Gastroesophageal sphincter (tissue), 4 donors: ENCODE data around the gene SIPA1L2. TPM values are rescaled to one million over a fixed set of nuclear protein-coding genes. Genes with fewer than 3 reads are reported as not detected.

Experiments
- ATAC-seq: fragments of 150-250 bp; one replicate; pipeline ENCODE4 v1.9.1; 2016; ENCODE audit warnings: mild to moderate bottlenecking, moderate library complexity
- H3K27ac ChIP-seq, 4 donors: fragments of 200-600 bp; sonication (generic) in 3 of 4; 1 replicate in 3 of 4; 2 replicates in 1 of 4; pipeline ENCODE4 v1.5.1; 2016 to 2019
- H3K27me3 ChIP-seq: fragments of 200-600 bp; sonication (generic); one replicate; pipeline ENCODE4 v1.5.1; 2019
- H3K36me3 ChIP-seq, 2 donors: fragments of 200-600 bp; sonication (generic); one replicate each; pipeline ENCODE4 v1.5.1; 2019; ENCODE audit warnings: control low read depth in 1 of 2
- H3K4me1 ChIP-seq, 3 donors: fragments of 200-600 bp; sonication (generic); 1 replicate in 2 of 3; 2 replicates in 1 of 3; pipeline ENCODE4 v1.5.1; 2016 to 2019; ENCODE audit warnings: control low read depth in 2 of 3
- H3K4me3 ChIP-seq, 2 donors: fragments of 200-600 bp; sonication (generic); one replicate each; pipeline ENCODE4 v1.5.1; 2019; ENCODE audit warnings: mild to moderate bottlenecking in 1 of 2, moderate library complexity in 1 of 2
- H3K9me3 ChIP-seq, 3 donors: fragments of 200-600 bp; sonication (generic); one replicate each; pipeline ENCODE4 v1.5.1; 2017 to 2019; ENCODE audit warnings: control low read depth in 2 of 3
- EP300 ChIP-seq: sonication (generic); formaldehyde crosslinking; IDR thresholded peaks from one replicate; pipeline ENCODE4 v1.6.1; 2017; ENCODE audit warnings: antibody characterized with exemption, mild to moderate bottlenecking
- POLR2A ChIP-seq, 2 donors: fragments of 450-650 bp; IDR thresholded peaks; one replicate each; pipeline ENCODE4 v1.6.1; 2017; ENCODE audit warnings: antibody characterized with exemption in 2 of 2, mild to moderate bottlenecking in 2 of 2, moderate library complexity in 1 of 2
- POLR2AphosphoS5 ChIP-seq: sonication (generic); formaldehyde crosslinking; IDR thresholded peaks from one replicate; pipeline ENCODE4 v1.6.1; 2017; ENCODE audit warnings: antibody characterized with exemption
- WGBS, 2 donors: methylation state at CpG; one replicate each; pipeline ENCODE4 v1.1.5; 2018; ENCODE audit warnings: low coverage in 1 of 2; 5-methylcytosine and 5-hydroxymethylcytosine counted together
- total RNA-seq, 4 donors: library from RNA; depleted of rRNA; stranded (reverse); fragments of >200 nt; gene quantifications; one replicate each; pipeline ENCODE4 v1.1.0, GENCODE V29; 2016
- TF ChIP-seq, protein P1 (sequence below), 4 experiments: fragments of 200-600 bp in 2 of 4; fragments of 450-650 bp in 2 of 4; sonication (generic) in 1 of 4; IDR thresholded peaks; one replicate each; pipeline ENCODE4 v1.5.1; 2017 to 2019; ENCODE audit warnings: antibody characterized with exemption in 4 of 4, mild to moderate bottlenecking in 2 of 4, moderate library complexity in 2 of 4

SIPA1L2 gene
- total RNA-seq, 4 donors from 2014 or later: 29.5 to 65.2 (median 32.6) TPM

- TF ChIP-seq EP300 (no peak), POLR2A (IDR thresholded peaks at IDR 0.05) (no peak), POLR2AphosphoS5 (no peak)
- TF ChIP-seq, protein P1, sequence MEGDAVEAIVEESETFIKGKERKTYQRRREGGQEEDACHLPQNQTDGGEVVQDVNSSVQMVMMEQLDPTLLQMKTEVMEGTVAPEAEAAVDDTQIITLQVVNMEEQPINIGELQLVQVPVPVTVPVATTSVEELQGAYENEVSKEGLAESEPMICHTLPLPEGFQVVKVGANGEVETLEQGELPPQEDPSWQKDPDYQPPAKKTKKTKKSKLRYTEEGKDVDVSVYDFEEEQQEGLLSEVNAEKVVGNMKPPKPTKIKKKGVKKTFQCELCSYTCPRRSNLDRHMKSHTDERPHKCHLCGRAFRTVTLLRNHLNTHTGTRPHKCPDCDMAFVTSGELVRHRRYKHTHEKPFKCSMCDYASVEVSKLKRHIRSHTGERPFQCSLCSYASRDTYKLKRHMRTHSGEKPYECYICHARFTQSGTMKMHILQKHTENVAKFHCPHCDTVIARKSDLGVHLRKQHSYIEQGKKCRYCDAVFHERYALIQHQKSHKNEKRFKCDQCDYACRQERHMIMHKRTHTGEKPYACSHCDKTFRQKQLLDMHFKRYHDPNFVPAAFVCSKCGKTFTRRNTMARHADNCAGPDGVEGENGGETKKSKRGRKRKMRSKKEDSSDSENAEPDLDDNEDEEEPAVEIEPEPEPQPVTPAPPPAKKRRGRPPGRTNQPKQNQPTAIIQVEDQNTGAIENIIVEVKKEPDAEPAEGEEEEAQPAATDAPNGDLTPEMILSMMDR (IDR thresholded peaks at IDR 0.05): no peak
- no peak overlapping the region for H3K27ac ChIP-seq
- H3K4me3 ChIP-seq: no peak overlapping the region
- H3K4me1 ChIP-seq: peaks cover 0 to 61% (median 12%) of the 10 kb centered on the region in 3 donors
- 84 to 100% methylated on average over 1 to 12 of the region's 12 CpGs for WGBS, 2 donors
- ATAC-seq: no peak
- H3K9me3 ChIP-seq: no peaks in the 10 kb centered on the region
- no peaks in the 10 kb centered on the region for H3K27me3 ChIP-seq
- no peaks in the 10 kb centered on the region for H3K36me3 ChIP-seq
Measured at GRCh38 chr1:232594768-232595698, 34.9 kb downstream of the SIPA1L2 start.

DNA sequence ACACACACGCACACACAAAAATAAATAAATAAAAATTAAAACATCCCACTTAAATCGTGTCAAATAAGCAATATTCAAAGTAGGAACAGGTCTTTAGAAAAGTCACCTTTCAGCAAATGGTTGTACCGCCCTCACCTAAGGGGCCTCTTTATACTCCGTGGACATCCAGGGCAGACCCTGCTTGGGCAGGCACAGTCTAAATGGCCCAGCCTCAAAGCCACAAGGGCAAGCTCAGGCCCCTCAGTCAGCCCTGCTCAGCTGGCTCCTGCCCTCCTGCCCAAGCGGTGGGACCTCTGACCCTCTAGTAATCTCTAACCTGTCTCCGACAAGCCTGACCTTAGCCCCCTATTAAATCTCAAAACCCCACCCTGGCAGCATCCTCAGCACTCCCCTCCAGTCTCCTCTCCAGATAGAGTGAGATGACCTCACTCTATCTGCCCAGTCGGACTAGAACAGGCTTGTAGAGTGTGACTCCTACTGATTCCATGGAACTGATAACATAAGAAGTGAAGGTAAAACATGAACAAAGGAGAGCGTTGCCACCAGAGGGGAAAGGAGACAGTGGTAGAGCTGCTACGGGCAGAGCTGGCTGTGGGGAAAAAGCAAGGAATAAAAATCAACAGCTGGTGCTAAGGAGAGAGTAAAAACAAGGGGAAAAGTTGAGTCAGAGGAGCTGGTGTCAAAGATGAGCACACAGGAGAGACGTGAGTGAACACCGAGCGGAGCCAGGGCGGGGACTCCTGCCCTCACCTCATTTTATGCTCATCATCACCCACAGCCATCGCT lies 36.0 kb downstream of the SIPA1L2 start:
- Histone ChIP-seq H3K9me3 (no peaks in the 10 kb centered on the region), H3K4me3 (no peak overlapping the region), H3K4me1 (peaks cover 0 to 61% (median 14%) of the 10 kb centered on the region in 3 donors), H3K27ac (peak overlapping the region in 2 of 4 donors; percentile 48 to 60), H3K27me3 (no peaks in the 10 kb centered on the region), H3K36me3 (no peaks in the 10 kb centered on the region)
- WGBS, 2 donors: 57 to 84% methylated on average over 9 to 12 of the region's 14 CpGs
- no peak for ATAC-seq
- TF ChIP-seq POLR2AphosphoS5 (no peak), POLR2A (IDR thresholded peaks at IDR 0.05) (no peak), EP300 (no peak)
- TF ChIP-seq, protein P1 (IDR thresholded peaks at IDR 0.05): no peak

DNA sequence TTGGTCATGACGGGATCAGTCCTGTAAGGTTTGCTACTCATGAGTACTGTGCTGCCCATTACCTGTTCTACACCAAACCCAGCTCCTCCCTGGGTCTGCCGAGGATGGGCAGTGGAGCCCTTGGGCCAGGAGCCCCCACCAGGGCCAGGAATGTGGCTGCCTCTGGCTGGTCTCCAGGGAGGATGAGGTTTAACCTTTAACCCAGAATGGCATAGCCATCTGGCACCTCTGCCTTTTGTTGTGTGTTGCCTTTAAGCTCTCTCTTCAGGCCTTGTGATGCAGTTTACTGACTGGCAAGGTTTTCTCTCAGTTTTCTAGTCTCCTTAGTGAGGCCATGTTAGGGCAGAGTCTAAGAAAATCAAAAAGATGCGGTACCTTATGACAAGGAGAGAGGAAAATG lies 38.6 kb downstream of the SIPA1L2 start:
- WGBS, 2 donors: 94 to 100% methylated on average over 1 to 2 of the region's 3 CpGs
- Histone ChIP-seq H3K36me3 (no peaks in the 10 kb centered on the region), H3K4me3 (no peak overlapping the region), H3K9me3 (no peaks in the 10 kb centered on the region), H3K27me3 (no peaks in the 10 kb centered on the region), H3K27ac (peak overlapping the region in 3 of 4 donors; percentile 6 to 50 (median 43)), H3K4me1 (peaks cover 0 to 48% (median 14%) of the 10 kb centered on the region in 3 donors)
- ATAC-seq: no peak
- TF ChIP-seq, protein P1 (IDR thresholded peaks at IDR 0.05): no peak
- TF ChIP-seq POLR2AphosphoS5 (no peak), EP300 (no peak), POLR2A (IDR thresholded peaks at IDR 0.05) (no peak)

DNA sequence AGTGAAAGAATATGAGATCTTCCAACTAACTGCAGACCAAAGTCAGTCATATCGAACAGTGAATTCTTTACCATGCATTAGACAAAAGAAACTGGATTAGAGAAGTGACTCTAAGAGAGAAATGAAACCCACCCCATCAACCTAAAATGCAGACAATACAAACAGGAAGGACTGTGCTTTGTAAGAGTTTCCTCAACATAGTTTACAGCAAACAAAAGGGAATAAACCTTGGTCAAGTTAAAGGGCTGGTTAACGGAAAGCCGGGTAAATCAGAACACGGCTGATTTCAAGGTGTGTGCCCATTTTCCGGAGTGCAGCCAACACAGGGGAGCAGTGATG lies 39.2 kb downstream of the SIPA1L2 start:
- Histone ChIP-seq H3K27ac (peak overlapping the region in 2 of 4 donors; percentile 43 to 50), H3K36me3 (no peaks in the 10 kb centered on the region), H3K4me1 (peaks cover 0 to 47% (median 14%) of the 10 kb centered on the region in 3 donors), H3K9me3 (no peaks in the 10 kb centered on the region), H3K27me3 (no peaks in the 10 kb centered on the region), H3K4me3 (no peak overlapping the region)
- WGBS, 2 donors: 82 to 98% methylated on average over 5 of the region's 5 CpGs
- TF ChIP-seq POLR2A (IDR thresholded peaks at IDR 0.05): no peak
- no peak for TF ChIP-seq POLR2AphosphoS5
- no peak for TF ChIP-seq EP300
- TF ChIP-seq, protein P1 (IDR thresholded peaks at IDR 0.05): no peak
- ATAC-seq: peak; percentile 22
